Uterus (tissue), 2 donors: ENCODE results near the gene CLDND2.

Source experiments
- CTCF ChIP-seq, 4 experiments: fragments of 200-600 bp in 2 of 4; fragments of 450-650 bp in 2 of 4; sonication (generic) in 2 of 4; IDR thresholded peaks; one replicate each; pipeline ENCODE4 v1.5.1; 2016 to 2019; ENCODE audit warnings: antibody characterized with exemption in 4 of 4, mild to moderate bottlenecking in 2 of 4, moderate library complexity in 1 of 4
- POLR2A ChIP-seq, 2 donors: fragments of 450-650 bp; IDR thresholded peaks; one replicate each; pipeline ENCODE4 v1.6.1; 2016; ENCODE audit warnings: antibody characterized with exemption in 2 of 2, mild to moderate bottlenecking in 1 of 2, moderate library complexity in 1 of 2

GRCh38 chr19:51371186-51371690, 2.4 kb upstream of the CLDND2 start:
- TF ChIP-seq POLR2A (IDR thresholded peaks at IDR 0.05) = no peak
- TF ChIP-seq CTCF (IDR thresholded peaks at IDR 0.05) = no peak
